ENCODE results near the gene APOBEC3A. TPM values are rescaled to one million over a fixed set of nuclear protein-coding genes. Genes with fewer than 3 reads are reported as not detected.
A peak's percentile ranks its signal among the peaks of the same experiment; 100 is the strongest.

APOBEC3A gene
- total and polyA plus RNA-seq, 2 of the 8 experiments (the other 6 are each of a cell fraction or from before 2014, with no cell fraction given) = not detected

DNA sequence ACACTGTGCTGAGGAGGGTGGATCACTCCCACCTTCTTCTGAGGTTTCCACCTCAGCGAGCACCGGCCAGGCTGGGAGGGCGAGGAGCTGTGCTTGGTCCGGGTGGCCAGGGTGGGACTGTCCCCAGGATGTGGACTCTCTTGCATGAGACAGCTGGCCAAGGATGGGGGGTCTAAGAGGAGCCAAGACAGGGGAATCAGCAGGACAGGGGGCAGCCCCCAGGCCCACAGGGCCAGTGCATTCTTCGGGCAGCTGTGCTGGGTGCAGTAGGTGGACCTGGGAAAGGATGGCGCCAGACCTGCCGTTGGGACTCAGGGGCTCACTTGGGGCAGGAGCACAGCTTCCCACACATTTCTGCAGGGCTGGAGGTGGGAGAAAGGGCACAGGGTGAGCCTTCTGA lies 9.5 kb downstream of the APOBEC3A start:
- Histone ChIP-seq H3K9me3 (ENCODE audit: insufficient read depth in 2 of 2, low read depth in 1 of 2, low read length in 1 of 2) (no peaks in the 10 kb centered on the region), H2BK12ac (ENCODE audit: low read depth, low read length) (peak overlapping the region; percentile 50; the same call in 1 of the 2 replicates), H3K9ac (replicated peaks in 1 of 4; ENCODE audit: extremely low read depth in 1 of 4, low read depth in 3 of 4, low read length in 3 of 4) (no peak overlapping the region), H4K8ac (ENCODE audit: extremely low read depth, insufficient read depth, low read length) (no peak overlapping the region), H3K23ac (ENCODE audit: insufficient read length) (no peak overlapping the region), H3K27ac (ENCODE audit: low read depth, low read length) (no peak overlapping the region), H2BK15ac (ENCODE audit: low read length) (no peak overlapping the region), H3K4ac (replicated peaks; ENCODE audit: insufficient read length, low read depth, low read length) (no peak overlapping the region), H3K18ac (ENCODE audit: extremely low read depth, low read length) (no peak overlapping the region), H3K4me2 (ENCODE audit: insufficient read depth in 1 of 2, low read depth in 2 of 2, low read length in 2 of 2) (no peak overlapping the region), H3K4me3 (ENCODE audit: extremely low read depth in 1 of 4, insufficient read depth in 2 of 4, low read depth in 3 of 4, low read length in 4 of 4) (no peak overlapping the region), H3K79me2 (ENCODE audit: control insufficient read depth in 1 of 2, insufficient read depth in 2 of 2, low read length in 2 of 2) (no peaks in the 10 kb centered on the region), H3K36me3 (ENCODE audit: control insufficient read depth in 2 of 4, insufficient read depth in 4 of 4, low read length in 3 of 4) (no peaks in the 10 kb centered on the region), H4K91ac (replicated peaks; ENCODE audit: insufficient read length, low read length) (peak overlapping the region; percentile 74), H2AK5ac (ENCODE audit: low read depth, low read length) (no peak overlapping the region), H3K23me2 (ENCODE audit: low read depth, low read length) (no peaks in the 10 kb centered on the region), H3K79me1 (ENCODE audit: low read depth, low read length) (no peaks in the 10 kb centered on the region), H3K27me3 (replicated peaks in 1 of 4; ENCODE audit: control insufficient read depth in 3 of 4, extremely low read depth in 1 of 4, insufficient read depth in 3 of 4, low read length in 3 of 4) (no peaks in the 10 kb centered on the region), H3K56ac (replicated peaks; ENCODE audit: insufficient read length, low read depth, low read length) (no peak overlapping the region), H2BK5ac (ENCODE audit: low read depth, low read length) (no peak overlapping the region), H2BK120ac (replicated peaks; ENCODE audit: low read depth, low read length) (no peak overlapping the region), H3K14ac (ENCODE audit: insufficient read length) (no peak overlapping the region), H3K4me1 (replicated peaks in 1 of 4; ENCODE audit: control insufficient read depth in 3 of 4, insufficient read depth in 4 of 4, low read length in 3 of 4) (peaks cover 0 to 10% (median 3%) of the 10 kb centered on the region in 4 experiments; a peak in 5 of 7 replicates), H4K20me1 (replicated peaks in 1 of 2; ENCODE audit: control insufficient read depth in 1 of 2, insufficient read depth in 2 of 2, low read length in 2 of 2) (no peaks in the 10 kb centered on the region), H2AFZ (ENCODE audit: low read length) (no peak overlapping the region), H2BK20ac (ENCODE audit: low read length) (no peak overlapping the region), H4K5ac (ENCODE audit: insufficient read length, low read depth, low read length) (no peak overlapping the region)
- FAIRE-seq = no peak
- no peak for TF ChIP-seq NANOG (IDR thresholded peaks at IDR 0.05; ENCODE audit: insufficient read depth, low read depth, low read length, poor library complexity, severe bottlenecking)
- TF ChIP-seq EGR1 (IDR thresholded peaks at IDR 0.05; ENCODE audit: borderline replicate concordance, low read depth, low read length) = no peak
- no peak for TF ChIP-seq HDAC2 (IDR thresholded peaks at IDR 0.05; ENCODE audit: borderline replicate concordance in 1 of 2, low read depth in 2 of 2, low read length in 2 of 2)
- TF ChIP-seq JUND (IDR thresholded peaks at IDR 0.05; ENCODE audit: low read length) = no peak
- TF ChIP-seq GABPA (IDR thresholded peaks at IDR 0.05; ENCODE audit: borderline replicate concordance, insufficient read depth, low read length) = no peak
- no peak for TF ChIP-seq TBP (IDR thresholded peaks at IDR 0.05; ENCODE audit: low read depth, low read length)
- POLR2A ChIA-PET (ENCODE audit: partially characterized antibody) = no interaction called here
- WGBS, 2 experiments (ENCODE audit: extremely low coverage in 1 of 2, insufficient coverage in 1 of 2, insufficient read length in 1 of 2, insufficient replicate concordance in 2 of 2, low coverage in 1 of 2, low lambda C conversion rate in 2 of 2, missing lambda C conversion rate in 1 of 2) = 94% methylated on average over 7 of the region's 7 CpGs; no CpG with 5 or more reads in 1 of the 2 experiments
- CTCF ChIA-PET (ENCODE audit: partially characterized antibody) = interaction anchor here (0.6 to 1.5 kb wide), 7 partner anchors 8 to 232 kb away, joined by 3 to 4 read pairs (median 3); partner anchors contain the start of gene APOBEC3D
- no peak for DNase-seq (ENCODE audit: low read depth in 1 of 2, low spot score in 2 of 2)
